NCI-H446 (cell line): ENCODE results near the gene PKDREJ.
"Not testable (repeated sequence)": the region's sequence is repeated elsewhere in the genome, so short reads cannot be mapped to it uniquely, and the experiment has no call there.

Source experiments
- DNase-seq, 2 experiments: peaks; one replicate each; lab custom pipeline; 2025; lab: John Stamatoyannopoulos, UW

PKDREJ gene

DNA sequence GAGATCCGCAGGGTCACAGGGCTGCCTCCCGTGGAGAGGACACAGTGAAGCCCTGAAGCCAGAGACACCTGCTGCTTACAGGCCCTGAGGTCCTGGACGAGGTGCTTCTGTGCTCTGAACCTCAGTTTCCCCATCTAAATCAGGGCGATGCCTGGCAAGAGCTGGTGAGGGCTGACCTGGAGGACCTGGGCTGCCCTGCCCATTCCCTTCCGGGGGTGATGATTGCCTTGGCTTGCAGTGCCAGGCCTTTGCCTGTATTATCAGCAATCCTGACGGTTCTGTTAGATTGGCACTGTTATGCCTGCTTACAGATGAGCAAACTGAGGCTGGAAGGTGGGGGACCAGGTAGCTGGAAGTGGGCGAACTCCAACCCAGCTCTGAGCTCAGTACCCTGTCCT, 25.7 kb upstream of the PKDREJ start:
- no peak for DNase-seq

DNA sequence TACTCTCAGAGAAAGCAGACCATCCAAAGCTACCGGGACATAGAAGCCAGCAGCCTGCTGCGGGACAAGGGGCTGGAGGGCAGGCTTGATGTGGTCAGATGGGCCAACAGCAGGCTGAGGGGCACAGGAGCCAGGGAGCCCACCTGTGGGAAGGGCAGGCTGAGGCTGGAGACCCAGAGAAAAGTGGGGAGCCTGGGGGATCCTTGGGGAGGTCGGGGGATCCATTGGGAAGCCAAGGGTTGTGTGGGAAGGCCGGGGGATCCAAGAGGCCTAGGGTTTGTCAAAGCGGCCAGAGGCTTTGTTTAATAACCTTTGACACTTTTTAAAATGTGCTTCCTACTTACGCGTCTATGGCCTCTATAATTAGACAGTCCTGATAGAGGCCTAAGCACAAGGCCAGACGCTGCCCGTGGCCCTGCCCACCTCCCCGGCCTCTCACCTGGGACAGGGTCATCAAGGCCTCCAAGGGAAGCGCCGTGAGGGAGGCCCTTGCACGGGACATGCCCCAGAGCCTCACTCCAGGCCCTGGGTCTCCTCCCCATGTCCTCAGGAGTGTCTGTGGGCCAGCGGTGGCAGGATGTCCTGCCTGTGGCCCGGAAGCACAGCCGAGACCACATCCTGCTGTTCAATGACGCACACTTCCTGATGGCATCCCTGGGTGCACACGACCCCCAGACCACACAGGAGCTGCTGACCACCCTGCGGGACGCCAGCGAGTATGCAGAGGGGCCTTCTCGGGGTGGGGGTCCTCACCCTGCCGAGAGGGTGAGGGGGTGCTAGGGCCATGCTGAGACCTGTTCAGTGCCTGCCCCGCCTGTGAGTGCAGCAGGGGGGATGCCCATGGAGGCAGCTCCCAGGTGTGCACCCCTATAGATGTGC, 25.0 kb upstream of the PKDREJ start:
- DNase-seq = no peak

DNA sequence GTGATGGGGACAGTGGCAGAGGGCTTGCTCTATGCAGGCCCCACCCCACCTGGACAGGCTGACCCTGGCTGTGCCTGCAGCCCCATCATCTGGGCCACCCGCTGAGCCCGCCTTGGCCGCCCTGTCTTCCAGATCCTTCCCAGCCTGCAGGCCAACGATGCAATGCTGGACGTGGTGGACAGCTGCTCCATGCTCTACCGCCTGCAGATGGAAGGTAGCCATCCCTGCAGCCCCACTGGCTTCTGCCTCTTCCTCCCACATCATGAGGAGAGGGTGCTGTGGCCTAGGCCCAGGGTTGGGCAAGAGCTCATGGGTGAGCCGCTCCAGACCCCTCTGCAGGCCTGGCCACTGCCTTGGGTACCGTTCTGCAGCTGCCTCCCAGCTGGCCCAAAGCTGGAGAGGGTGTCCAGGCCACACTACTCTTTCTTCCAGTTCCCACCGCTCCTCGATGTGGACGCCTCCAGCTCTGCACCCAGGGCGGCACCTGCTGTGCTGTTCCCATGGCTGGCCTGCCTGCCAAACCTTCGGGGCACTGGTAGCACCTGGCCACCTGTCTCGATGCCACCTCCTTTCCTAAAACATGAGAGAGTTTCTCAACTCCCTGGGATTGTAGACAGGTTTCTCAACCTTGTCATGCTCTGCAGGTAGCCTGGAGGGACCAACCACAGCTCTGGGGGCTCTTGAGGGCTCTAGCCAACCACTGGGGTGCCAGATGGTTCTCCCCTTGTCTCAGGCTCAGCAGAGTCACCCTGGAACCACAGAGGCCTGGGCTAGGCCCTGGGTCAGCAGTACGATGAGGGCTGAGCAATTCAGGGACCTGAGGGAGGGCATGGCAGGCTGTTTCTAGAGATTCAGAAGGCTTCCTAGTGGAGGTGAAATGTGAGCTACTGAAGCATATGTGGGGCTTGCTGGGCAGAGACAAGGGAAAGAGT, 24.1 kb upstream of the PKDREJ start:
- no peak for DNase-seq

DNA sequence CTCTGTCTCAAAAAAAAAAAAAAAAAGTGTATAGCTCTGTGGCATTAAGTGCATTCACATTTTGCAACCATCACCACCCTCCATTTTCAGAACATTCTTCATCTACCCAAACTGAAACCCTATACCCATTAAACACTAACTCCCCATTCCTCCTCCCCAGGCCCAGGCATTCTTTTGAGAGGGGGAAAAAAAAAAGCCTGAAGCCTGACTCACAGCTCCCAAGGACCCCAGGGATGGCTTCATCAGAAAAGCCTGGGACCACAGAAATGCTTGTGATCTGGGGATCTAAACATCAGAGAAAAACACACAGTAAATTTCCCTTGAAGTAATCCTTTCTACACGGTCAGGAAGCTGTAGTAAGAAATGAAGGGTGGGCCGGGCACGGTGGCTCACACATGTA, 22.9 kb upstream of the PKDREJ start:
- no peak for DNase-seq

DNA sequence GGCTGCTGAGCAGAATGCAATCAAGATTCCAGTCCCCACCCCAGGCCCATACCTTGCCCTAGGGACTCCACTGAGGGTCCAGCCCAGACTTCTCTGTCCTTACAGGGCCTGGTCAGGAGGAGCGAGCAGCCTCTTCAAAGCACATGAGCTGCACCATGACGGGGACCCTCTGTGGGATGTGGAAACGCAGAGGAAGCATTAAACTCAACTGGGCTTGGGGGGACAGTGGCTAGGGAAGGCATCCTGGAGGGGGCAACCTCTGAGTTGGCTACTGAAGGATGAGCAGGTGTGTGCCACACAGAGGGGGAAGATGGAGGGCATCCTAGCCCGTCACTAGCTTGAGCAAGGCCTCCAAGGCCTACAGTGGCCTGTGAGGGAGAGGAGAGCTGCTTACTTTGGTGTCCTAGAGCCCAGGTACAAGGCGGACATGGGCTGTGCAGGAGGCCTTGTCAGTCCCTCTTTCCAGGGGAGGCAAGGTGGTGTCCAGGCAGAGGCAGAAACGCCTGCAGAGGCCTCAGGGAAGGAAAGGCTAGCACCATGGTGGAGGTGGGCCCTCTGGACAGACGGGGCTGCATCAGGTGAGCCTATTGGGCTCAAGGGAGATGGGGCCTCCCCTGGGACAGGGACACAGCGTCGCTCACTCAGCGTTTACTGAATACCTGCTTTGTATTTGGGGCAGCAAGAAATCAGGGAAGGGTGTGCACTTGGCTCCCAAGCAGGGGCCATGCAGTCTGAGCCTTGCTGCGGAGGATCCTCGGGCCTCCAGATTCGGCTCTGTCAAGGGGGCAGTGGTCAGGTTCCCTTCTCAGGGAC, 18.9 kb upstream of the PKDREJ start:
- DNase-seq = no peak

DNA sequence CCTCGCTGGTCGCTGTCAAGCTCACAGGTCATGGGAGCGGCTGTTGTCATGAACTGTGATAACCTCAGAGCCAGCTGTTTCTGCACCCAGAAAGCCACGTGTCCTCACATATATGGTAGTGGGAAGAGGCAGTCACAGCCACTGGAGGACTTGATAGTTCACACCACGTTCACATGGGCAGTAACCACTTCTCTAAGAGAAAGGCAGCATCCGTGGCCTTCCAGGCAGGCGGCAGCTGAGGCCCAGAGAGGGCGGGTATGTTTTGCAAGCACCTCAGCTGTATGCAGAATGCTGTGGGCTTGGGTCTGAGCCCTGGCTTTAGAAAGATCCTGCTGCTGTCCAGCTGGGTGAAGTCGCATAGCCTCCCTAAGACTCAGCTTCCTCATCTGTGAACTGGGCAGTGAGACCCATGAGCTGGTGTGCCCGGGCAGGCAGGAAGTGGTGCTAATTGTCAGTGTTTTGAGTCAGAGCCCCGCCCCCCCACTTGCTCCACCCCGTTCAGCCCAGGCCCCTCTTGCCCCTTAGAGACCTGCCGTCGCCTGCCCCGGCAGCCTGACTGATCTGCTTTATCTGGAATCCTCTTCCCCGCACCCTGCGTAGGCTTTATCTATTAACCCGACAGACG, 18.0 kb upstream of the PKDREJ start:
- DNase-seq = no peak

DNA sequence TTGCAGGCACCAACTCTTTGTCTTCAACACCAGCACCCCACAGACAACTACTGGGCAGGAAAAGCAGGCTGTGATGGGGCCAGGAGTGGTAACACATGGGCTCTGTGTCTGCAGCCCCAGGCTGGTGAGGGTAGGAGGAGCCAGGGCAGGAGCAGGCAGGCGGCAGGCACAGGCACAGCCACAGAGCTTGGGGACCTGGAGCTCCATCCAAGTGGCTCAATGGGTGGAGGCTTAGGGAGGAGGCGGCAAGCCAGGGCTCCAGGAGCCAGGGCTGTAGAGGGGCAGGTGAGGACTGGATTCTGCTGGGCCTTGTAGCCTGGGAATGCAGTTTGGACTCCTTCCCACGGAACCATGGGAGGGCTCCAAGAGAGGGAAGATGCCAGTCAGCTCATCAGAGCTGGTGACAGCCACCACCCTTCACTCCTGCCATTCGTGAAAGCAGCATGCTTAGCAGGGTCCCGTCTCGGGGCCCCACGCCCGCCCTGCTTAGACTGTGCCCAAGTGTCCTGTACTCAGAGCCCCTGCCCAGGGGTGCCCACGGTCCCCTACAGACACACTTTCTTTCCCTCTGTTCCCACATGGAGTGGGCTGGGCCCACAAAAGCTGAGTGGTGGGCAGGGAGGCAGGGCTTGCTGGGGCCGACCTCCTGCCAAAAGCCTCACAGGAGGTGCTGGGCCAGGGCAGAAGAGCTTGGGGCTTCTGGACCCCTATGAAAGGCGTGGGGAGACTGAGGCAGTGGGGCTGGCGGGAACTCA, 17.1 kb upstream of the PKDREJ start:
- no peak for DNase-seq

DNA sequence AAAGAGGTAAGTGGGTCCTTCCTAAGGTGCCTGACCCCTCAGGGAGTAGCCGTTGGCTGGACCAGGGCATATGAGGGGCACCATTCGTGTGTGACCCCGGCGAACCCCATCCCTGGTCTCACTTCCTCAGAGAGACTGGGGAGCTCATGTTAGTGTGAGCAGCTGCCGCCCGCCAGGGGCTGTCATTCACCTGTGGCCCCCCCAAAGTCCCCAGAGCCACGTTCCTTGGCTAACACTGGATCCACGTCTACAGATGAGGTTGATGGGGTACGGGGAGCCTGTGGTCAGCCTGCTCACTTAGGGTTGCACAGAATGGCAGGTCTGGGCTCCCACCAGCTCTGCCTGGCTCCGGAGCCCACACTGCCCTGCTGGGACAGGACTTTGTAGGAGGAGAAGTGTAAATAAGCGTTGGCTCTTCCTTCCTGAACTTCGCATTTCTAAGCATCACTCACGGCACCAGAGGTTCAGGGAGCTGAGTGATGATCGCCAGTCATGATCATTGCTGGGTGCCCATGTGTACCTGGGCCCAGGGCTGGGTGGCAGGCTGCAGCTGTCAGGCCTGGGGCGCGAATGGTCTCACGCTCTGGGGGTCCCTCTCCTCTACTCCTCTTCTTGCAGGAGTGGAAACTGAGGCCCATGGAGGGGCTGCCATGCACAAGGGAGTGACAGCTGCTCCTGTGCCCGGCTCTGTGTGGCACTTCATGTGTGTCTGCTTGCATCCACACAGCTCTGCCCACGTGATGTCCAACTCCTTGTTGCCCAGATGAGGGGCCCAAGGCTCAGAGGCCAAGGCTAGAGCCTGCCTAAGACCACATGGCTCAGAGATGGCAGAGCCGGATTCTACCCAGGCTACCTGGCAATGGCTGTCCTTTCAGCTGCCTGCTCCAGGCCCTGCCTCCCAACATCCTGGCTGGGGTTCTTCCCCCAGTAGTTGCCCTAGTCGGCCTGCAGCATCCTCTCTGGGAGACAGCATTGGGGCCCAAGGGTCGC, 15.8 kb upstream of the PKDREJ start:
- no peak for DNase-seq

DNA sequence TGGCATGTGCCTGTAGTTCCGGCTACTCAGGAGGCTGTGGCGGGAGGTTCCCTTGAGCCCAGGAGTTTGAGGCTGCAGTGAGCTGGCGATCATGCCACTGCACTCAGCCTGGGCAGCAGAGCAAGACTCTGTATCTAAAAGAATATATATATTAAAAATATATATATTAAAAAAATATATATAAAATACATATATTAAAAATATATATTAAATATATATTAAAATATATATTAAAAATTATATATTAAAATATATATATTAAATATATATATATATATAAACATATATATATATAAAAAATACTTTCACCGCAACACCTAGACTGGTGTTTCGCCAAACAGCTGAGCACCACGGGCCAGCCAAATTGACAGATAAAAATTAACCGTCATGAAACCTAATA, 13.4 kb upstream of the PKDREJ start:
- DNase-seq = no peak

DNA sequence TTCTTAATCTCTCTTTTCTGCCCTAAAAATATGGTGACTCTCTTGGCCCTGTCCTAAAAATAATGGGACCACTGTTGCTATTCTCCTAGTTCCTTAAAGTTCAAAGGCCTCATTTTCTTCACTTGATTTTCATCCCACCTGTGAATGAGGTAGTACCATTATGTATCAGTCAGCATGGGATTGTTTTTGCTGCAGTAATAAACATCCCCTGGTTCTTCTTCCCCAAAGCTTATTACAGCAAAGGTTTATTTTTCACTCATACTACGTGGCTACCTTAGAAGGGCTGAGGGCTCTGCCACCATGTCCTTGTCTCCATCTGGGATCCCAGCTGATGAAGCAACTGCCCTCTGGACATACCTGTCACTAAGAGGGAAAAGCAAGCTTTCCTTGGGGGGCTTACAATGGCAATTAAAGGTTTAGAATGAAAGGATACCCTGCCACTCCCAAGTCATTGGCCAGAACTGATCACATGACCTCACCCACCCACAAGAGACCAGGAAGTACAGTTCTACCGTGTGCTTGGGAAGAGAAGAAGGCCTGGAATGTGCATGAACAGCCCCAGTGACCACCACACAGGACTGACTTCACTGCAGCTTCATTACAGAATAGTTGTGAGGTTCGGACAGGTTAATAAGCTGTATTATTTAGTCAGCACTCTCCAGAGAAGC, 12.4 kb upstream of the PKDREJ start:
- DNase-seq = no peak

DNA sequence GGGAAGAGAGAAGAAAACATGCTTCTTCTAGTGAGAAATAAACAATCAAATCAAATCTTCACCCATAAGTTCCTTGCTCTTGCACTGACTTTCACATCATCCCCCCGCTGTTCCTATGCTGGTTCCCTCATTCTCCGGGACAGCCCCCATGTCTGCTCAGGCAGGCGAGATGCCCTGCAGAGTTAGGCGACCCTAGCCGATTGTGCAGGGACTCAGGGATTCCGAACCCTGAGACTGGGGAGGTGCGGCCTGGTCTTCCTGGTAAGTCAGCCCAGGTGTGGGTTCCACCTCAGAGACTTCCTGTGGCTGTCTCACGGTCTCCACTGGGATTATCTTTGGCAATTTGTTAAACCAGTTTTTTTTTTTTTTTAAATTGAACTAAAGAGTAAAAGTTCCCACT, 11.2 kb upstream of the PKDREJ start:
- no peak for DNase-seq

DNA sequence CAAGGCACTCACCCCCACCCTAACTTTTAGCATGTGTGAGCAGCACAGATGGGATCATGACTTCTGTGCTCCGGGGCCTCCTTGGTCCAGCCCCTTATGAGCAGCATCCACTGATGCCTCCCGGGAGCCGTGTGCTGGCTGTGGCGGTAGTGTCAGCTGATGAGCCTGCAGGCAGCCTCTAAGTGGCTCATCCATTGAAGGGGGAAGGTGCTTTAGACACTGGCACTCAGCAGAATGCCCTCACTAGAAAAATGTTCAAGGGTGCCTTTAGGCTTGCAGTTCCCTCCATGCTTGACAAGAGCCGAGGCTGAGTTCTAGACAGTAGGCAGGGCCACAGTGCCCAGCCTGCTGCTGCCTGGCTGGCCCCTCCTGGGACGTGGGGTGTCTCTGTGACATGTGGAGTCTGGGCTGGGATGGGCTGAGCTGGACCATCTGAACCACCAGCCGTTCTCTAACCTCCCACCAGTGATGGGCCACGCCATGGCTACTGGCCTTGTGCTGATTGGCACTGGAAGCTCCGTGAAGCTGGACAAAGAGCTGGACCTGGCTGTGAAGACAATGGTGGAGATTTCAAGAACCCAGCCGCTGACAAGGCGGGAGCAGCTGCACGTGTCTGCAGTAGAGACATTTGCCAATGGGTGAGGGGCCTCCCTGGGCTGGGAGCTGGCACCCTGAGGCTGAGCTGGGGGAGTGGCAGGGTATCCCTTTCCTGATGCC, 10.4 kb upstream of the PKDREJ start:
- no peak for DNase-seq

DNA sequence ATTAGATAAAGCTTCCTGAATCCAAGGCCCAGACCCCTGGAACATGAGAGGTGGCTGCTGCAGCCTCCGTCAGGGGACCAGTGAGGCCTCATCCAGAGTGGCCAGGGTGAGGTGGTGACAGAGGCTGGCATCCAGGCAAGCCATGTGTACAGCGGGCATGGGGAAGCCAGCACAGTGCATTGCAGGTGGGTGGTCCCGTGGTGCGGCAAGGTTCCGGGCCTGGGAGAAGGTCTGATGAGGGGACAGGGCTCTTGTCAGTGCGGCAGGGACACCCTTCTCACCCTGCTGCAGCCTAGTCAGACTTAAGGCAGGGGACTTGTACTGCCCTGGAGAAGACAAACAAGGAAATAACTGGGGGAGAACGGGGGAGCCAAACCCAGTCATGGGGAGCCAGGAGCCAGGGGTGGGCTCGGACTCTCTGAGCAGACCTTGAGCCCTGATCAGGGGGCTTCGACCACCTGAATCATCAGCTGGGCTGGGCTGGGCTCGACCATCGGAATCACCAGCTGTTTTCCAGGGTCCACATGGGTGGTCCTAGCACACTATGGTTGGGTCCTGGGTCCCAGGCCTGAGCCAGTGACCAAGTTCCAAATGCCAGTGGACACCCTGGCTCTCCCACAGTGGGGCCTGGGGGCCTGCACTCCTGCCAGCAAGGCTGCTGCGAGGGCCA, 9.8 kb upstream of the PKDREJ start:
- no peak for DNase-seq

DNA sequence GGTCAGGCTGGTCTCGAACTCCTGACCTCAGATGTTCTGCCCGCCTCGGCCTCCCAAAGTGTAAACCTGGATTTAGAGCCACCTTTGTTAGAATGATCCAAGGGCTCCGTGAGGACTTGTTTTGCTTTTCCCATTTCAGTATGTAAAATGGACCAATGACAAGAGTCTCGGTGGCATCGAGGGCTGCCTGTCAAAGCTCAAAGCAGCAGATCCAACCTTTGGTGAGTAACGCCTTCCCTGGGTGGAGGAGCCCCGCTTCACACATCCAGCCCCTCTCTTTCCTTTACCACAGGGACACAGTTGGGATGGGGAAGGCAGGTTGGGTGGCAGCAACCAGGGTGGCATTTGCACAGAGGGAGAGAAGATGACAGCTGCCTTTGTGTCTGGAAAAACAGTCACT, 9.1 kb upstream of the PKDREJ start:
- DNase-seq = no peak

DNA sequence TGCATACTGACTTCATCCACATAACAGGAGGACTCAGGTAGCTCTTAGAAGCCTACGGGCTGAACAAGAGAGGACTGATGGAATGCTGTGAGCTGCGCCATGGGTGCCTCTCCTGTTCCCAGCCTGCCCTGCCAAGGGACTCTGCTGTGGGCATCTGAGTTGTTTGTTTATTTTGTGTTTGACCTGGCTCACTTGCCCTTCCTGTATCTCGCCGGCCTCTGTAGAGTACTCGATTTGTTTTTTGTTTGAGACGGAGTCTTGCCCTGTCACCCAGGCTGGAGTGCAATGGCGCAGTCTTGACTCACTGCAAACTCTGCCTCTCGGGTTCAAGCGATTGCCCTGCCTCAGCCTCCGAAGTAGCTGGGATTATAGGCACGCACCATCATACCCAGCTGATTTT, 6.4 kb upstream of the PKDREJ start:
- no peak for DNase-seq

DNA sequence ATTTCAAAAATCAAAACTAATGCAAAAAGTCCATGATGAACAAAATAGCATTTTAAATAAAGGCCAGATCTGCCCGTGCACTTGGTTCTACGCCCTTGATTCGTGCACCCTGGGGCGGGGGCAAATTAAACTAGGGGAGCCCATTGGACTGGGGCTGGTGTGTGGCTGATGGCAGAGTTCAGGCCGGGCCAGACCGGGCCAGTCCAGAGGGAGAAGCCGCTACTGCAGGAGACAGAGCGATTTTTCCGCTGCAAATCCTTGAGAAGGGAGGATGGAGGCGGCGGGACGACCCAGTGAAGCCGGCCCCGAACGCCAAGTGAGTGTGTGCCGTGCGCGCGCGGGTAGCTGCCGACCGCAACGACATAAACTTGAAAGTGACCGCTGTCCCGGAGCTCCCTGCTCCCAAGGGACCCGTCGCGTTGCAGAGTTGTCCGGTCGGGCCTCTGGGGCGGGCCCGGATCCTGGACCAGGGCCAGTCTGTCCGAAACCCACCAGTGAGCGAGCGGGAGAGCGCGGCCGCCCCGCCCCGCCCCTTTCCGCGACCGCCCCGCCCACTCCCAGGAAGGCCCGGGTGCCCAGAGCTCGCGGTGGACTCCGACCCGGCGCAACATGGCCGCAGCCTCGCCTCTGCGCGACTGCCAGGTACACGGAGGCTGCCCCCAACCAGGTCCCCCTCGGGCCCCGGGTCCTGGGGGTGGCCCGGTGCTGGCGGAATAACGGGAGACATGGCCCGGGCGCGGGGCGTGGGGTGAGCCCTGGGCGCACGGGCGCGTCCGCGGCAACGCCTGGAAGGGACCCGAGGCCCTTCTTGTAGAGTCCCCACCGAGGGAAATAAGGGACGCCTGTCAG, 4.5 kb upstream of the PKDREJ start, which contains the start of gene TTC38:
Gene TTC38 (plus strand): TSS at position 578 of the 849 bp plus-strand sequence. CDS start 32 bp downstream, at position 610.
- peak; percentile 14 to 74 for DNase-seq

DNA sequence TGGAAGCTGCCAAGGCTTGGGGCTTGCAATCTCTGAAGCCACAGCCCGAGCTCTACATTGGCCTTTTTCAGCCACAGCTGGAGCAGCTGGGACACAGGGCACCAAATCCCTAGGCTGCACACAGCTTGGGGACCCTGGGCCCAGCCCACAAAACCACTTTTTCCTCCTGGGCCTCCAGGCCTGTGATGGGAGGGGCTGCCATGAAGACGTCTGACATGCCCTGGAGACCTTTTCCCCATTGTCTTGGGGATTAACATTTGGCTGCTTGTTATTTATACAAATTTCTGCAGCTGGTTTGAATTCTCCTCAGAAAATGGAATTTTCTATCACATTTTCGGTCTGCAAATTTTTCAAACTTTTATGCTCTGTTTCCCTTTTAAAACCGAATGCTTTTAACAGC, 2.5 kb upstream of the PKDREJ start:
- not testable (repeated sequence) for DNase-seq
